ENCODE measurements around the gene CRY2.

CRY2 gene

GRCh38 chr11:45877221-45877620 lies 29.9 kb downstream of the CRY2 start:
- no peak for DNase-seq (ENCODE audit: low read depth in 1 of 2, low spot score in 1 of 2)

DNA sequence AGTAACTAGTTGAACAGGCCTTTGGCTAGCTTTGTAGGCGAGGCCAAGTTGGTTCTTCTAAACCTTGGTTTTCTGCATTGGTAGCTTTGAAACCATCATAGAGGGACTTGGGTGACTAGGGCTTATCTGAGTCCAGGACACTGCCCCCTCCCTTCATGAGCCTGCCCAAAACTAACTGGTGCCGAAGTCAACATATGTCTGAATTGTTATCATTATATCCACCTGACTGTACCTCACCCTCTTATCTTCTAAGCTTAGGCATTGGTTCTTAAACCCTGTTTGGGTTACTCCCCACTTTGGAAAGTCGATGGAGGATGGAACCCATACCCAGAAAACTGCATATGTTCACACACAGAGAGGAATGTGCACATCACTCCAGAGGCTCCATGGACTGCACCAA lies 30.6 kb downstream of the CRY2 start:
- DNase-seq (ENCODE audit: low read depth in 1 of 2, low spot score in 1 of 2), result no peak

GRCh38 chr11:45879803-45880686 lies 32.8 kb downstream of the CRY2 start:
- DNase-seq (ENCODE audit: low read depth in 1 of 2, low spot score in 1 of 2), result no peak

DNA sequence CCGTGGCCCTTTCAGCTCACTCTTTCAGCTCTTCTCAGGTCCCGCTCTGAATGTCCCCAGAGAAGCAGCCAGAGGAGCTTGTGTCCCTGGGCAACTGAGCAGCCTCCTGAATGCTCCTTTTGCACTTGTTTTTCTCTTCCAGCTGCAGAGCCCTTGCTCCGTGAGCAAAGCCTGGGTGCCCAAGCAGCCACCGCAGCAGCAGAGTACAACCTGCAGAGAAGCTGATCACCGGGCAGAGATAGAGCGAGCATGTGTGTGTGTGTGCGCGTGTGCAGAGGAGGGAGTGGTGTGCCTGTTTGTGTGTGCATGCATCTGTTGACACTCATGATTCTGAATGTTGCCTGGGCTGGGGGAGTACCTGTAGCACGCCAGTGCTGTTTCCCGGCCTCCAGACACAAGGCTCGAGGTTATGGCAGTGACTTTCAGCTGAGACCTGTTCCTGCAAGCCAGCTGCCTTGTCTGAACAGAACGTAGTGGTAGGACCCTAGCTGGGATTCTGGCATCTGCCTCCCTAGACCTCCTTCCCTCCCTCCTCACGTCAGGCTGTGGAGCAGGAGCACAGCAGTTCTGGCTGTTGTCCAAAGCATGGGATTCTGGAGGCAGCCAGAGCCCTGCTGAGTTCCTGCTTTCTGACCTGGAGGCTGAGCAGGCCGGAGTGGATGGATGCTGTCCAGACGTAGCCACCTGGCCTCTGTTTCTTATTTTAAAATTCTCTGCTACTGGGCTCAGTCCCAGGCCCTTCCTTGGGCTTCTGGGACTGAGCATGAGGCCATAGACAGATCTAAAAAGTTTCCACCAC lies 33.7 kb downstream of the CRY2 start:
- no peak for DNase-seq (ENCODE audit: low read depth in 1 of 2, low spot score in 1 of 2)

DNA sequence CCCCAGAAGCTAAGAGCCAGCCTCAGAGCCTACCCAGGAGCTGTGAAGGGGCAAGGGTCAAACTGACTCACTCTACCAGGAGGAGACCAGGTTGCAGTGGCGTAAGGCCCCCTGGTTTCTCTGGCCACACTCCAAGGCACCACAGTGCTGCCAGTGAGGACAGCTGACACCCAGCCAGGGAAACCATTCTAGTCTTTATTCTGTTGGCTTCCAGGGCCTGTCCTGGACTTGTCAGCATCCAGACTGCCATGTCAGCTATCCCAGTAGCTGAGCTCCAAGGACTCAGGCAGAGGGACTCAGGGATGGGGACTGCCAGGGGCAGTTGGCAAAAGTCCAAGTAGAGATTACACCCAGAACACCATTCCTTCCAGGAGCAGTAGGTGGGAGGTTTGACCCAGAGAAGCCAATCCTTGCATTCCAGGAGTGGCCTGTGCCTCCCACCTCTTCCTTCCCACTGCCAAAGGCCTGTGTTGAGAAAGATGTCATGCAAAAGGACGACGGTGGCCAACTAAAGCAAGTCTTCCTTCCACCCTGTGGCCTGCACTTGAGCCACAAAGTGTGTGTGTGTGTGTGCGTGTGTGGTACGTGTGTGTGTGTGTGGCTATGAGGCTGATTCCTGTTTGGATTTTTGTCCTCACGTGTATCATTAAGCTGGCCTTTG lies 34.6 kb downstream of the CRY2 start:
- no peak for DNase-seq (ENCODE audit: low read depth in 1 of 2, low spot score in 1 of 2)

- no peak for DNase-seq (ENCODE audit: low read depth in 1 of 2, low spot score in 1 of 2)
Measured at GRCh38 chr11:45884596-45885185, 37.4 kb downstream of the CRY2 start.

- peak; percentile 22 to 44 for DNase-seq (ENCODE audit: low read depth in 1 of 2, low spot score in 1 of 2)
Measured at GRCh38 chr11:45885274-45885920, 38.1 kb downstream of the CRY2 start, which contains the start of gene MAPK8IP1. MAPK8IP1 (plus strand) TSS chr11:45885651; CDS start chr11:45885821, 170 bp downstream.

DNA sequence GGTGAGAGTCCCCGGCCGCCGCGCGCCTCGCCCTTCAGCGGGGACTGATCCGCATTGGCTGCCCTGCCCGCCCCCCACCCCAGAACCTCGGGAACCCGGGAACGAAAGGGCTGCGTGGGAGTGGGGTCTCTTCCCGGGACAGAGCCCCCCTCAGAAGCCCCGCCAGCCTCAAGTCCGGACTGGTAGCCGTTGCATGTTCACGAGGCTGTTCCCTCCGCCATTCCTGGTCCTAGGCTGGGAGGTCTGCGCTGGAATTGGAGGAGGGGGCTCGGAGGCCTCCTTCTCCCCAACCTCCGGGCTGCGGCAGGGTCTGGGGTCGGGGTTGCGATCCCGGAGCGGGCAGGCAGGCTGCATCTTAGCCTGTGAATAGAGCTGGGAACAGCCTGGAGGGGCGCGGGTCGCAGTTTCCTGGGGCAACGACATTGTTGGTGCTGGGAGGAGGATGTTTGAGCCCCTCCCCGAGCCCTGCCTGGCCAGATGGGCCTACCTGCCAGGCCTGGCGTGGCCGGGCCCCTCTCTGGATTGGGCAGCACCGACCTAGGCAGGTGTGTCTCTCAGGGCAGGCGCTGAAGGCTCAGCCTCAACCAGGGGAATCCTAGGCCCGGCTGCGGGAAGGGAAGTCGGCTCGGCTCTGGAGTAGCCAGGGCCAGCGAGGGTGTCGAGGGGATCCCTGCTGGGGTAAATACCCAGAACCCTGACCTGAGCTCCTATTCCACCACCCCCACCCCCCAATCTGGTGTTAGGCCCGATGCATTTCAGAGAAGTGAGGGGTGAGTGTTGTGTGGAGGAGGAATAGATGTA lies 38.8 kb downstream of the CRY2 start:
- no peak for DNase-seq (ENCODE audit: low read depth in 1 of 2, low spot score in 1 of 2)

DNA sequence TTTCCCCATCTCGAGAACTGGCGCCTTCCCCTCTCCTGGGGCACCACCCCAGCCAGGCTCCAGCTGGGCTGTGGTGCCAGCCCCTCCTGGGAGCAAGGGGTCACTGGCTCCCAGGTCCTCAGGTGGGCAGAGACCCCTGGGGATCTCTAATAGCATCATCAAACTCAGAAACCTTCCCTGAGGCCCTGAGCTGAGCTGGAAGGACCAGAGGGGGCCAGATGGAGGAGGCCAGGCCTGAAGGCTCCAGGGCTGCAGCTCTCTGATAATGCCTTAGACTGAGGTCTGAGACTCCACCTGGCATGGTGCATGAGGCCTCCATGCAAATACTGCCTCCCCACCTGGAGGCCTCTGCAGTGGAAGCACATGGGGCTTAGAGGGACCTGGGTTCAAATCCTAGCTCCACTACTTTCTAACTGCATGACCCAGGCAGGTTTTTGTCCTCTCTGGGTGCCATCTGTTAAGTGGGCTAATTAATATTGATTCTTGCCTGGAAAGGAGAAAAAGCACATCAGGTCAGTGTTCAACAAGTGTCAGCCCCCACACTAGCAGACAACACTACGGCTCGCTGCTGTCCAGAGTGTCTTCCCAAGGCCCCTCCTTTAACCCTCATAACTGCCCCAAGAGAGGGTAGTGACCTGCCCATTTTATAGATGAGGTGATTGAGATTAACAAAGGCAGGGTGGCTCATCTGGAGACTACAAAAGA lies 39.7 kb downstream of the CRY2 start:
- no peak for DNase-seq (ENCODE audit: low read depth in 1 of 2, low spot score in 1 of 2)

- no peak for DNase-seq (ENCODE audit: low read depth in 1 of 2, low spot score in 1 of 2)
Measured at GRCh38 chr11:45887587-45887986, 40.3 kb downstream of the CRY2 start.

DNA sequence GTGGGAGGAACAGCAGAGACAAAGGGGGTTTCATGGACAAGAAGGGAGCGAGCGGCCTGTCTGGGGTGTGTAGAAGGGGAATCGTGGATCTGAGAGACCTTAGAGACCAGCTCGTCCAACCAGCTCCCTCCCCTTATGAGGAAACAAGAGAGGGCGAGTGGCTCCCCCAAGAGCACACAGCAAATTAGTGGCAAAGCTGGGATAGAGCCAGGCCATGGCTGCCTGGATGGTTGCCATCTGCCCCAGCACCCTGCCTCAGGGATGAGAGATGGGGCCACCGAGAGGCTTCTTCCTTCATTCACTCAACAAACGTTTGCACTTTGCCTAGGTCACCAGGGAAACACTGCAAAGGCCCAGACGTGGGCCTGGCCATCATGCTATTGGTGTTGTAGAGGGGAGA lies 42.3 kb downstream of the CRY2 start:
- no peak for DNase-seq (ENCODE audit: low read depth in 1 of 2, low spot score in 1 of 2)

GRCh38 chr11:45889966-45890365 lies 42.7 kb downstream of the CRY2 start:
- no peak for DNase-seq (ENCODE audit: low read depth in 1 of 2, low spot score in 1 of 2)

DNA sequence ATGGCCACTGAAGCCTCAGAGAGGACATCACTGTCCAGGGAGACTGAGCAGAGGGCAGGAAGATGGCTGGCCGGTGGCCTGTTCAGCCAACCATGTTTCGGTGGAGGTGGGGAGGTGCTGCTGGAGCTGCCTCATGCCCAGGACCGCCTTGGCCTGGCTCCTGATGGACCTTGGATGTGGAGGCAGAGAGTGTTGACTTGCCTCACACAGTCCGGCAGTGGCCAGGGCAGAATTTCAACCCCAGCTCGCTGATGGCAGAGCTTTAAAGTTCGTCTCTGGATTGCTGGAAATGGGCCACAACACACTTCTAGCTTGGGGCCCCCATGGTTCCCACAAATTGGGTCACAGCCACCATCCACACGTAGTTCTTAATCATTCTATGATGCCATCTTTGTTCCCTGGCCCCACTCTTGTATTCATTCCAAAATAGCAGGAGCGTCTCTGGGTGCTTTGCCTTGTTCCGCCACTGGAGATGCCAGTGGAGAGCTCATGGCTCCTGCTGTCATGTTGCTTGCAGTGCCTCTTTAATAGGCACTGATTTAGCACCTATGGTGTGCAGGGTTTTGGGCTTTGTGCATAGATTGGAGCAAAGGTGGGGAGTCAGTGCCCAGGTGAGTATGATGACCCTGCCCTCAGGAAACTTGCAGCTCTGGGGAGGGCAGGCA lies 43.7 kb downstream of the CRY2 start:
- DNase-seq (ENCODE audit: low read depth in 1 of 2, low spot score in 1 of 2), result no peak

GRCh38 chr11:45892856-45893255 lies 45.6 kb downstream of the CRY2 start:
- no peak for DNase-seq (ENCODE audit: low read depth in 1 of 2, low spot score in 1 of 2)

GRCh38 chr11:45894555-45895247 lies 47.4 kb downstream of the CRY2 start:
- no peak for DNase-seq (ENCODE audit: low read depth in 1 of 2, low spot score in 1 of 2)

DNA sequence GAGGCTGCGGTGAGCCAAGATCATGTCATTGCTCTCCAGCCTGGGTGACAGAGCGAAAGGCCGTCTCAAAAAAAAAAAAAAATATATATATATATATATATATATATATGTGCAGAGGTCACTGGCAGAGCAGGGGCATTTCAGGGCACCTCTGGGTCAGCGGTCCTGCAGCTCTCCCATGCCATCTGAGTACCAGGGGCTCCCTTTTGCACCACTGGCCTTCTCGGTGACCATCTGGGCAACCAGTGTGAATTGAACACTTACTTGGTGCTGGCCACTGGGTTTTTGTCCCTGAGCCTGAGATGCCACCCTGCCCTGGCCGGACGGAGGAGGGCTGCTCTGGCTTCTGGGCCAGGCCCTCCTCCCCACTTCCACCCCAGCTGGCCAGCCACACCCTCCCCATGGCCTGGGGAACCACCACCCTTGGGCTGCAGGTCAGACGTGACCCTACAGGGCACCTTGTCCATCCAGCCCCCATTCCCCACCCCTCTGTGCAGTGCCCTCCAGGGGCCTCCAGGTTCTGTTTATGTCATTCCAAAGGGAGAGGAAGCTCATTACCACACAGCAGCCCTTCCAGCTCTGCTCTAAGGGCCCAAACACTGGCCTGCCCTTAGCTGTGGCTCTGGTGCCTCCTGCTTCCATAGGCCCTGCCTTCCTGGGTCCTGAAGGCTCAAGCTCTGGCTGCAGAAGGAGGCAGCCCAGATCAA lies 48.4 kb downstream of the CRY2 start:
- no peak for DNase-seq (ENCODE audit: low read depth in 1 of 2, low spot score in 1 of 2)

GRCh38 chr11:45896422-45896984 lies 49.2 kb downstream of the CRY2 start:
- DNase-seq (ENCODE audit: low read depth in 1 of 2, low spot score in 1 of 2), result no peak

All from stimulated activated CD4-positive, alpha-beta T cell treated with anti-CD3 and anti-CD28 coated beads, Interleukin-15, amount 100 ng/mL, for 1 hour (primary cell).